ENCODE results near the gene FCN3.
A peak's percentile ranks its signal among the peaks of the same experiment; 100 is the strongest.

FCN3 gene

DNA sequence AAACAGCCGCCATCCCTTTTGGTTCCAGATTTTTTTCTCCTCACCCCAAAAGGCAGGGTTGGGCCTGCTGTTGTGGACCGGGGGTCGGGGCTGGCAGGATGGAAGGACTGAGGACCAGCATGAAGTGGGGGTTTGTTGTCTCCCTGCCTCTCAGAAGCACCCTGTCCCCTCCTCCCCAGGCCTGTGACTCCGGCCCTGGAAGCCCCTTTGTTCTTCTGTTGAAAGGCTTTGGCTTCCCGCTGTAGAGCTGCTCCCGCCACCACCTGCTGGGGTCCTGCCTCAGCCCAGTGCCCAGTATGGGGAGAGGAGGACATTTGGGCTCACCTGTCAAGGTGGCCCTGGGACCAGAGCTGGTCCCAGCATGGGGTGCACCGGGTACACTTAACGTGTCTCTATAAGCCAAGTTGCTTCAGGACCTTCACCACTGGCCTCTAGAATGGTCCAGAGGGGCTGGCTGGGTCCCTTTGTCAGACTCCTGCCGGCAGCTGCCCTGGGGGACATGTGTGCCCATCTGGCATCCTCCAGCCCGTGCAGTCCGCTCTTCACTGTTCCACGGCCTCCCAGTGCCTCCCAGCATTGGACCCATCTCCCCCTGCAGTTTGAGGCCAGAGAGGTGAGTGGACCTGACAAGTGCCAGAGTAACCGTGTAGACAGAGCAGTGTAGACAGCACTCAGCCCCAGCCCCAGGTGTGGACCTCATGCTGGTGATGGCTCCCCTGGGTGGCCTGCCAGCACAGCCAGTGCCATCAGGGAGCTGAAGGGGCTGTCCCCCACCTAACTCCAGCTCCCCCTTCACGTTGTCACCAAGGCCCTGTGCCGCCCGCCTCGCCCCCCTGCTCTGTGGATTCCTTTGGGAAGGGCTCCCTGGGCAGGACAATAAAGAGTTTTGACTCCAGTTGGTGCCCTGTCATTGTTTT is 38.9 kb downstream of the FCN3 start:
- DNase-seq, result no peak

DNA sequence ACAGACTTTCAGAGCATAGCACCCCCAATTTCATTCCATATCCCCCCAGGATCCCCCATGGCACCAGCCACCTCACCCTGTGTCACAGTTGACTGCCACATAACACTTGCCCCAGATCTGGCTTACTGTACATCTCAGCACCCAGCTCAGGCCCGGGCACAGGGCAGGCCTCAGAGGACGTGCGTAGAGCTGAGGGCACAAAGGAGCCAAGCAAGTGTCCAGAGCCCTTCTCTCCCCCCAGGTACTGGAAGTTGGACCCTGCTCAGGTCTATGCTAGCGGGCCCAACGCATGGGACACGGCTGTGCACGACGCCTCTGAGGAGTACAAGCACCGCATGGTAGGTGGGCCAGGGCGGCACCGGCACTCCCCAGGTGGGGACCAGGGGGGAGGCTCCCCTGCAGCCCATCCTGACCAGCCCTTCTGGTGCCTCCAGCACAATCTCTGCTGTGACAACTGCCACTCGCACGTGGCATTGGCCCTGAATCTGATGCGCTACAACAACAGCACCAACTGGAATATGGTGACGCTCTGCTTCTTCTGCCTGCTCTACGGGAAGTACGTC is 40.8 kb downstream of the FCN3 start:
- no peak for DNase-seq

DNA sequence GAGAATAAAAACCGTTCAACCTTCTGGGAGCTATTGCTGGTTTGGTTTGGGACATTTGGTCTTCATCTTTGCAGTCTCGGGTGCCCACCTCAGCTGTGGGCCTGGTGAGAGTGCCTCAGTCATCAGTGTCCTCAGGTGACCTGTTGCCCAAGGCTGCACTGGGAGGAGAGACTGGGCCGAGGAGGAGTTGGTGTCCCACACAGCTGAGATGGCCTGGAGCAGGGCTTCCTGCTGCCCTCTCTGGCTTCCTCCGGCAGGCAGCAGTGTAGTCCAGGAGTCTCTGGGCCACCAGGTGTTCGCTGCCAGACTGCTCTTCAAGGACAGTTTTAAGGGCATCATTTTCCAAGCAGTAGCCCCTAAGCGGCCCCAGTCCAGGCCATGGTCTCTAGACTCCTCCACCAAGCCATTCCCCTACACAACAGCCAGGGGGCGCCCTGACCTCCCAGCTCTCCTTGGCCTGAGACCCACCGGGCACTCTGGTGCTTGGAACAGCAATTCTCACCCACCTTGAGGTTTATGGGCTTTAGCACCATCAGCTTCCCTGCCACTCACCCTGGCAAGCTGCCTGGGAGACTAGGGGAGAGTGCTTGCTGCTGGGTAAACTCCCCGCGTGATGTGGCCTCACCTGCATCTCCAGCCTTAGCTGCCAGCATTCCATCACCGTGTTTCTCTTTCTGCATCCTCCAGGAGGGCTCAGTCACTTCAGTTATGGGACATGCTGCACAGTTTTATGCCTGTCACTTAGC is 41.9 kb downstream of the FCN3 start:
- DNase-seq, result peak; percentile 66

DNA sequence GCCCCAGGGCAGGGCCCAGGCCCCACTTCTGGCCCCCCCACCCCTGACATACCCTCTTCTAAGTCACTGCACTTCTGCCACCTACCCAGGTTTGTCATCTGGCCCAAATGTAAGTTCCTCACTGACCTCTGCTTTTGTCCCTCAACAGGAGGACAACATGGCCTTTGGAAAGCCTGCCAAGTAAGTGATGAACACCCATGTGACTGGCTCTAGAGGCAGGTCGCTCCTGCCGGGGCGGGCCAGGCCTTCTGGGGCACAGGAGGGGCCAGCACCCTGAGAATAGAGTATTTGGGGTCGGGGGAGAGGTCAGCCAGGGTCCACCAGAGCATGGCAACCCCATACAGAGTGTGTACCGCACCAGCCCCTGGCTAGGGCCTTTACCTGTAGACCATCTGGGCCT is 42.7 kb downstream of the FCN3 start:
- no peak for DNase-seq

DNA sequence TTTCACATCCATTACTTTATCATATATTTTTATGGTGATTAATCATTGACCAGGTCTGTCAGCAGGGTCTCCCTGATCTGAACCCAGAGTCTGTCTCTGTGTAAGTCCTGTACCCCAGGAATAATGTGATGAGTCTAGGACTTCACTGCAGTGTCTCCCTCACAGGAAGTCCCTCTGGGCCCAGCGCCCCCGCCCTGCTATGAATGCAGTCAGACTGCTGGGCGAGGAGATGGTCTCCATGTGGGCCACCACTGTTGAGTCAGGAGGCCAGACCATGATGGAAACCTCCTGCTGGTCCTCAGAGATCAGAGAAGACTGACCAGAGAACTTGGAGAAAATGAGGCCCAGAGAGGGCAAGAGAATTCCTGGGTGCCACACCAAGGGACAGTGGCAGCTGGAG is 43.2 kb downstream of the FCN3 start:
- no peak for DNase-seq

DNA sequence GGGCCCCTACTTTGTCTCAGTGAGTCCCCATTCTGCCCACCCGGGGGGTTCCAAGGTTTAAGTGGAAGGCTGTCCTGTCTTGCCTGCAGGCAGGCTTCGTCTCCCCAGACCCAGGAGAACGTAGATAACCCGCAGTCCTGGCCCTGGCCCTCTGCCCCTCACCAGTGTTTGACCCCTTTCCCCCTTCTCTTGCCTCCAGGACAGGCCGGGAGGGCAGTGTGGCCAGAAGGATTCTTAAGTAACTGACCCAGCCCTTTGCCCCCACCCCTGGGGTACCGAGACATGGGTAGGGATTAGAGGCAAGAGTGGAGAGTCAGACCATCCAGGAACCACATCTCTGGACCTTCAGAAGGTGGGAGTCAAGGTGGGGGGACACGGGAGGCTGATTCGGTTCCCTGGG is 43.8 kb downstream of the FCN3 start:
- DNase-seq, result no peak

DNA sequence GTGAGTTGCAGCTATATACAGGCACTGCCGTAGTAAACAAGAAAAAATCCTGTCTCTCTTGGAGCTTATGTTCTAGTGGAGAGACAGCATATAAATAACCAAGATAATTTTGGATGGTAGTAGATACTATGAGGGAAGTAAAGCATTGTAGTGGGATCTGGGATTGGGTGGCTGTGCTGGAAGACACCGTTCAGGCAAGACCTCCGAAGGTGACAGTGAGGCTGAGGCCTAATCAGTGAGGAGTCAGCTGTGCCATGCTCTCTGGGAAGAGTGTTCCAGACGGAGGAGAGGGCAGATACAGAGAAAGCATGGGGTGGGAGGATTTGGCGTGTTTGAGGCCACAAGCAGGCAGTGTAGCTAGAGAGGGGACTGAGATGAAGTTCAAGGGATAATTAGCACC is 46.7 kb downstream of the FCN3 start:
- DNase-seq, result no peak

DNA sequence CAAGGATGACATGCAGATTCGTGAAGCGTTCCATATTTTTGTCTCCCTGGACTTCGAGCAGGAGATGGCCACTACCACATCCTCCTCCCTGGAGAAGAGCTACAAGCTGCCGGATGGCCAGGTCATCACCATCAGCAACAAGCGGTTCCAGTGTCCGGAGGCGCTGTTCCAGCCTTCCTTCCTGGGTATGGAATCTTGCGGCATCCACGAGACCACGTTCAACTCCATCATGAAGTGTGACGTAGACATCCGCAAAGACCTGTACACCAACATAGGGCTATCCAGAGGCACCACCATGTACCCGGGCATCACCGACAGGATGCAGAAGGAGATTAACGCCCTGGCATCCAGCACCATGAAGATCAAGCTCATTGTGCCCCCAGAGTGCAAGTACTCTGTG is 49.3 kb downstream of the FCN3 start:
- DNase-seq, result no peak

DNA sequence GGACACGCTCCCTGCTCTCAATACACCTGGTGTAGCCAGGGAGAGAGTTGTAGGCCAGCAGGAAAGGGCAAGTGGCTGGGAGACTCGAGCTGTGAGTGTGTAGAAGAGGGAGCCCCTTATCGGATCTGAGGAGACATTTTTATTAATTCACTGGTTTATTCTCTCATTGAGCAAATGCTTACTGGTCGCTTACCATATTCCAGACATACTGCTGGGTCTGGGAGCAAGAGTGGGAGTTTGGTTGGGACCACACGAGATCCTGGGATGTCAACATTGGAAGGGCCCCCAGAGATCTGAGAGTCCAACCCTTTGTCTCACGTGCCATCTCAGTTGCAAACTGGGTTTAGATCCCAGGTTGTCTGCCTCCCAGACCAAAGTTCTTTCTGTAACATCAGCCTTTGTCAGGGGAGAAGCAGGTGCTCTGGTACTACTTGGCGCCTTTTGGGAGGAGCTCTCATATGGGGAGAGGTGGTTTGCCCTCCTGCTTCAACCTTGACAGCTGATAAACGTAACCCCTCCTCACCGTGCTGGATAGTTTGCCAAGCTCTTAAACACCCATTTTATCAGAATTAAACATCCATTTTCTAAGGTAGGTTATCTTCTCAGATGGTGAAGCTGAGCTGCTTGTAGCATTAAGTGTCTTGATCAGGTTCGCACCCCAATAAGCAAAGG is 51.9 kb downstream of the FCN3 start:
- no peak for DNase-seq

DNA sequence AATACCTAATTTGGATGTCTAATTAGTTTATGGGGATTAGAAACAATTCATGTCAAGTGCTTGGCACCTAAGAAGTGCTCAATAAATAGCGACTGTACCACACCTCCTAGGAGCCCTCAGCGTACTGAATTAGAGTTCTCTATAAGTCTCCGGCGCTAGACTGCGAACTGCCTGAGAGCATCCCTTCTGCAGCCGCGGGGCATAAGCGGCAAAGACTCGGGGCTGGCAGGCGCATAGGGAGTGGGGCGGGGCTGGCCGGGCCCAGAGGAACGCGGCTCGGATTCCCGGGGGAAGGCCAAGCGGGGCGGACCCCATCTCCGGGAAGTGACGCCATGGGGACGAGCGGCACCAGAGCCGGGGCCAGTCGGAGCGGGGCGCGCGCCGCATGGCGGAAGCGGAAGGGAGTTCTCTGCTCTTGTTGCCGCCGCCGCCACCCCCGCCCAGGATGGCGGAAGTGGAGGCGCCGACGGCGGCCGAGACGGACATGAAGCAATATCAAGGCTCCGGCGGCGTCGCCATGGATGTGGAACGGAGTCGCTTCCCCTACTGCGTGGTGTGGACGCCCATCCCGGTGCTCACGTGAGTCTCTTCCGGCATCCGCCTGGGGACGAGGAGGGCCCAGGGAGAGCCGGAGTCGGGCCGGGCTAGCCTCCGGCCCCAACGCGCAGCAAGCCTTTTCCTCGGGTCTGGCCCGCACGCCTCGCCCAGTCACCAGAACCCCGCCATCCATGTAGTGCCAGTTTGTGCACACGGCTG is 52.6 kb downstream of the FCN3 start, which contains the start of gene TMEM222:
TMEM222 (plus strand) TSS at position 351 of the 756 bp plus-strand sequence; CDS start at position 386, 35 bp downstream.
- DNase-seq, result peak; percentile 97
